TTC549 (cell line): ENCODE measurements around the gene SCP2.

Experiments
- FAIRE-seq: peaks from 2 replicates; lab custom pipeline; 2012; peaks lifted over from hg19 to GRCh38; lab: Jason Lieb, UNC

The SCP2 gene

GRCh38 chr1:52927212-52928014, at the start of gene SCP2:
SCP2 (plus strand) TSS chr1:52927276; CDS start chr1:52927397, 121 bp downstream.
- no peak for FAIRE-seq

GRCh38 chr1:52877554-52877953, 49.5 kb upstream of the SCP2 start:
- FAIRE-seq = no peak

DNA sequence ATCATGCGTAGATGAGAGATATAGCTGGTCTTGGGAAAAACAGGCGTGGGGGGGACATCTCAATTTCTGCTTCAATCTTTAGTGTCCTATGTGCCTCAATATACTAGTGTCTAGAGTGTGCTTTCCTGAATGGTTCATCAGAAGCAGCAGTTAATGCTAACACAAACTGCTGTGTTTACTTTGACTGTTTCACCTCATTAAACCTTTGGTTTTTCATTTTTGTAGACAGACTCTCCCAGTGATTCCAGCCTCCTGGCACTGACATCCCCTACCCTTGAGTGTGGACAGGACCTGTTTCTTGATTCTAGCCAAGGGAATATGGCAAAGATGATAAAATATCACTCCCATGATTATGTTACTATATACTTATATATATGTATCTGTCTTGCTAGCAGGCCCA, 46.9 kb upstream of the SCP2 start:
- no peak for FAIRE-seq

- FAIRE-seq = no peak
These were observed 39.6 kb upstream of the SCP2 start for GRCh38 chr1:52887483-52887882.

DNA sequence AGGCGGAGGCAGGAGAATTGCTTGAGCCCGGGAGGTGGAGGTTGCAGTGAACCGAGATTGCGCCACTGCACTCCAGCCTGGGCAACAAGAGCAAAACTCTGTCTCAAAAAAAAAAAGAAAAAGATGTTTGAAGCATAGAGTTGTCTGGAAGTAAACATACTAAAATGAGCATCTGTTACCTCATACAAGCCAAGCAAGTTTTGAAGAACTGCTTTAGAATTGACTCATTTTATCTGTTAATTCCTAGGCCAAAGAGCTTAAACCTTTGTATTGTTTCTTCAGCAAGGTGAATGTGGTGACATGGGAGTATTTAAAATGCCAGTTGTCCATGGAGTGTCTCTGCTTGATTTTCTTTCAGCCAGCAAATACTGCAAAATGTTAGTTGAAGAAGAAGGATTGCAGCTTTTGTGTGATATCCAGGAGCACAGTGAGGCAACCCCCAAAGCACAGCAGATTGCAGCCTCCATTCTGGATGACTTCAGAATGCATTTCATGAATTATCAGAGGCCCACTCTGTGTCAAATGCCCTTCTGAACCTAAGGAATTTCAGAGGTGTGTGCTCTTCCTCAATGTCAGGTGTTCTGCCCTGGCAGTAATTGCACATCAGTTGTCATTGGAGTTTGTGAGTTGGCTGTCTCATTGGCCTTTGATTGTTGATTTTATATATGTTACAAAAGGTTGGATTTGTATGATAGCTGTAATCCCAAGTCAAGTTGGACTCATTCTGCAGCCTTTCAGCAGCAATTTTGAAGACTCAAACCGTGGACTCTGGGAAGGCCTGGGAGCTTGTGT, 34.5 kb upstream of the SCP2 start:
- no peak for FAIRE-seq

- FAIRE-seq = no peak
These were observed 27.6 kb upstream of the SCP2 start for GRCh38 chr1:52899445-52899894.

- FAIRE-seq = no peak
These were observed 26.7 kb upstream of the SCP2 start for GRCh38 chr1:52900402-52900801.

GRCh38 chr1:52901384-52901783, 25.7 kb upstream of the SCP2 start:
- FAIRE-seq = no peak

- FAIRE-seq = no peak
These were observed 22.7 kb upstream of the SCP2 start for GRCh38 chr1:52904208-52904926.

GRCh38 chr1:52904927-52905698, 22.0 kb upstream of the SCP2 start:
- FAIRE-seq = no peak

- no peak for FAIRE-seq
These were observed 20.9 kb upstream of the SCP2 start for GRCh38 chr1:52906135-52906603.

GRCh38 chr1:52907068-52907811, 19.8 kb upstream of the SCP2 start:
- FAIRE-seq = no peak

DNA sequence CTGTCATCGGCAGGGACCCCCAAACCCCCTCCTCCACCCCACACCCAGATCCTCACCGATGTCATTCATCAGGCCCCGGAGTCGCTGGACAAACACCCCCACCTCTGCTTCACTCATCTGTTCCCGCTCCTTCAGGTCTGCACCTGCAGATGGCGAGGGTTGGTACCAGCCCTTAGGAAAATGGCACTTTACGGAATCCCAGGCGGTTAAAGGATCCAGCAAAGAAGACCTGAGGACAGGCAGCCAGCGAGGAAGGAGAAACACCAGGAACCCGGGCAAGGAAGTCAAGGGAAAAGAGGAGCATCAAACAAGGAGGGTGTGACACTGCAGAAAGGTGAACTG, 19.3 kb upstream of the SCP2 start:
- no peak for FAIRE-seq

DNA sequence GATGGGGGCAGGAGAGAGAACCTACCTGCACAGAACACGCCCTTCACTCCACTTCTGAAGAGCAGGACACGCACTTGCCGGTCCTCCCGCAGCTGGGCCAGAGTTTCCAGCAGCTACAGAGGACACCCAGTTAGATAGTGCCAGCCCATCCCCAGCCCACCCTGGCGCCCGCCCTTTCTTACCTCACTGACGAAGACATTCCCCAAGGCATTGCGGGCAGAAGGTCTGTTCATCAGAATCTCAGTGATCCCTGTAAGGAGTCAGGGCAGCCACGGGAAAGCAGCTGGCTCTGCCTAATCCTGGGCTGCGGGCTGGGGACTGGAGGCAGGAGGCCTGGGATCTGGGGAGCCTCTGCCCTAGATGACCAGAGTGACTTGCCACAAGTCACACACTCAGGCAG, 15.5 kb upstream of the SCP2 start:
- no peak for FAIRE-seq

DNA sequence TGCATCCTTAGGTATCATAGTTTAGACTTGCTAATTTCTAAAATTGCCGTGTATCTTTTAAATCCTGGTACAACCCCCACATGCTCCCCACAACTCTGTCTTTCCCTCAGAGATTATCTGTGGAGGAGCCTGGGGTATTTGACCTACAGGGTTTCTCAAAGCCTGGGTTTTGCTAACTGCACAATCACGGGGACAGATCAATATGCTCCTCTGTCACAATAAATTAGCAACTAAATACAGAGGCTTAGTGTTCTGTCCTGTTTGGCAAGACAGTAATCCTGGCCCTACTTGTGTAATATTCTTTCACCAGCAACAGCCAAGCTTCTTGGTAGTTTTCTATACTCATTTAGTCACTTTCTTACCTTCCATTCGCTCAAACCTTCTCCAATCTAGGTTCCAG, 14.1 kb upstream of the SCP2 start:
- FAIRE-seq = no peak

DNA sequence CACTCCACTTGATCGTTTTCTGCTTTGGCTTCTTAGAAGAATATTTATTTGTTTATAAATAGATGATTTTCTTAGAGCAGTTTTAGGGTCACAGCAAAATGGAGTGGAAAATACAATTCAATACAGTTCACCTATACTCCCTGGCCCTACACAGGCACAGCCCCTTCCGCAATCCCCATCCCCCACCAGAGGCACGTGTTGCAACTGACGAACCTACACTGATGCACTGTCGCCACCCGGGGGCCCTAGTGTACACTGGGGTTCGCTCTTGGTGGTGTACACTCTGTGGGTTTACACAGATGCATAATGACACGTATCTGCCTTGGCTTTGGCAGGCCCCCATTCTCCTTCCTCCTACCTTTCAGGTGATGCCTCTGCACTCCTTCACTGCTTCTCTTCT, 13.5 kb upstream of the SCP2 start:
- no peak for FAIRE-seq

GRCh38 chr1:52914463-52914862, 12.6 kb upstream of the SCP2 start:
- no peak for FAIRE-seq

DNA sequence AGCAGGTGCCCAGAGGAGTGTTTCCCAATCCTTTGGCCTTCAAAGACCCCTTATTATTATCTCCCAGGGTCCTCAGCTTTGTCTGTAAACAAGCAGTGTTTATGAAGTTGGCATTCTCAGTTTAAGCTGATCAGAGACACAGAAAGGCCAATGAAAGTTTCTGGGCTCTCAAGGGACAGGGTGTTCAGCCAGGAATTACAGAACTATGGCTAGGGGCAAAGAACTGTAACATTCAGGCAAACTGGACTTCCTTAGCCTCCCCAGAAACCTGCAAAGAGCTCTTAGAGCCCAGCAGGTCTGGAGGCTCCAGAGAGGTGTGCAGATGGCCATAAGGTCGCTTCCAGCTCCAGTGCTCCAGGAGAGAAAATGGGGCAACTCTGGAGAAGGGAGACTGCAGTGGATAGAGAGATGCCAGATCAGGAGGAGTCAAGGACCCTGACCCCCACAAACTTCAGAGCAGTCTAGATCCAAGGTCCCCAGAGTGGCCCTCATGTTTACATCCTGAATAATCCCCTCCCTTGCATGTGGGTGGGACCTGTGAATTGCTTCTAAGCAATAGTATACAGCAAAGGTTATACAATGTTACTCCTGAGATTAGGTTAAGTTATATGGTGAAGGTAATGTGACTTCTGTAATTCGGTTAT, 11.7 kb upstream of the SCP2 start:
- FAIRE-seq = no peak

- no peak for FAIRE-seq
These were observed 11.2 kb upstream of the SCP2 start for GRCh38 chr1:52915855-52916220.

DNA sequence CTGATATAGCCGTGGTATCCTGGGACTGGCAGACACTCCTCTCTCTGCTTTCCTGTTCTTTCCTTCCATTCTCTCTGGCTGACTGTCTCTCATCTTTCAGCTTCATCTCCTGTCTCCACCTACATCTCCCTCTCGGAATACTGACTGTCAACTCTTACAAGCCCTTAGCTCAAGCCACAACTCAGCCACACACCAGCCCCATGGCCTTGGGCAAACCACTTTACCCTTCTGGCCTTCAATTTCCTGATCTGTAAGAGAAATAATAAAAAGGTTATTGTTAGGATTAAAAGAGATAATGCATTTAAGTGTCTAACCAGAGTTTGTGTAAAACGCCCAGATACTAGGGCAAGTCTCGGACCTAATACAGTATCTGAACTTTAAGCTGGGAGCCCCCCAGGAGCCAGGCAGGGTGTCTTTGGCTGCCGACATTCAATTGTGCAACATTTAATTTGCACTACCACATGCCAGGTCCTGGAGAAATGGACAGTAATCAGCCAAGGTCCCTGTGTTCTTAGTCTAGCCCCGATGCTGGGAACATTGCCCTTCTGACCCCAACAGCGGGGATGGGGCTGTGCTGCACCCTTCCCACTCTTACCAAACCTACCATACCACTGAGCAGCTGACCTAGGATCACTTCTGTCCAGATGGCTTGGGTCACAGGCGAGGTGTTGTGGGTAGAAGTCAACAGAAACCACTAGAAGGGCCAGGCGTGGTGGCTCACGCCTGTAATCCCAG, 10.7 kb upstream of the SCP2 start:
- no peak for FAIRE-seq
